ENCODE results near the gene IKZF1. TPM values are rescaled to one million over a fixed set of nuclear protein-coding genes. Genes with fewer than 3 reads are reported as not detected.

Gene IKZF1
- total RNA-seq, 1 donor from 2014 or later: 2.0 TPM

DNA sequence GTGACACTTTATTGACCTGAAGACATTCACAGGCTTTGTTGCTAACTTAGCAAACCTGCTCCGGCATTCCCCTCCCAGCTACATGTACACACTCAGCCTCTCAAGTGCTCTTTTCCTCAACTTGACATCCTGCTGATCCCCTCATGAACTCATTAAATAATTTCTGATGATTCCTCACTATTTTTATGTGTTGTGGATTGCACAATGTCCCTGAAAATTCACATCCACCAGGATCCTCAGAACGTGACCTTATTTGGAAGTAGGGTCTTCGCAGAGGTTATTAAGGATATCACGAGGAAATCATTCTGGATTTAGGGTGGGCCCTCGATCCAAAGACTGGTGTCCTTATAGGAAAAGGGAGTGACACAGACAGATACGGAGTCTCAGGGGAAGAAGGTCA, 118.3 kb downstream of the IKZF1 start:
- TF ChIP-seq, protein P1, sequence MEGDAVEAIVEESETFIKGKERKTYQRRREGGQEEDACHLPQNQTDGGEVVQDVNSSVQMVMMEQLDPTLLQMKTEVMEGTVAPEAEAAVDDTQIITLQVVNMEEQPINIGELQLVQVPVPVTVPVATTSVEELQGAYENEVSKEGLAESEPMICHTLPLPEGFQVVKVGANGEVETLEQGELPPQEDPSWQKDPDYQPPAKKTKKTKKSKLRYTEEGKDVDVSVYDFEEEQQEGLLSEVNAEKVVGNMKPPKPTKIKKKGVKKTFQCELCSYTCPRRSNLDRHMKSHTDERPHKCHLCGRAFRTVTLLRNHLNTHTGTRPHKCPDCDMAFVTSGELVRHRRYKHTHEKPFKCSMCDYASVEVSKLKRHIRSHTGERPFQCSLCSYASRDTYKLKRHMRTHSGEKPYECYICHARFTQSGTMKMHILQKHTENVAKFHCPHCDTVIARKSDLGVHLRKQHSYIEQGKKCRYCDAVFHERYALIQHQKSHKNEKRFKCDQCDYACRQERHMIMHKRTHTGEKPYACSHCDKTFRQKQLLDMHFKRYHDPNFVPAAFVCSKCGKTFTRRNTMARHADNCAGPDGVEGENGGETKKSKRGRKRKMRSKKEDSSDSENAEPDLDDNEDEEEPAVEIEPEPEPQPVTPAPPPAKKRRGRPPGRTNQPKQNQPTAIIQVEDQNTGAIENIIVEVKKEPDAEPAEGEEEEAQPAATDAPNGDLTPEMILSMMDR (conservative IDR thresholded peaks at IDR 0.05): no peak
- H3K27ac Mint-ChIP-seq: no peak overlapping the region
- DNase-seq (ENCODE audit: extremely low spot score, unreplicated experiment): no peak
- no peaks in the 10 kb centered on the region for H3K27me3 Mint-ChIP-seq
- no peaks in the 10 kb centered on the region for H3K9me3 Mint-ChIP-seq
- no peak overlapping the region for H3K4me3 Mint-ChIP-seq
- no peaks in the 10 kb centered on the region for H3K4me1 Mint-ChIP-seq (ENCODE audit: unreplicated experiment)
- no peaks in the 10 kb centered on the region for H3K36me3 Mint-ChIP-seq

DNA sequence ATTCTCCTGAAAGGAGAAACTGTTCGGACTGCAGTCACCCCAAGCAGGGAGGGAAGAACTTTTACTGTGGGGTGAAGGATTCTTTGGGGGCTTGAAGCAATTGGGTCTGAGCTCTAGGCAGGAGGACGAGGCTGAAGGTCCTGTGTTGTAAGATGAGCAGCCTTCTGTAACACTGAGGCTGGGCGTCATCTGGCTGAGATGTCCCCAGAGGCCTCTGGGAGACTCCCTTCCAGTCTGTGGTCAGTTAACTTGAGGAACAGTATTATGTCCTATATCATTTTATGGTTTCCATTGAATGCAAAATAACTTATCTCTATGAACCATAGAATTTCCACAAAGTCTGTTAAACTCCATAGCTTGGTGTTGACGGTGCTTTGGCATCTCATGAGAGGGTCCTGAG, 119.3 kb downstream of the IKZF1 start:
- no peak for DNase-seq (ENCODE audit: extremely low spot score, unreplicated experiment)
- TF ChIP-seq, protein P1 (conservative IDR thresholded peaks at IDR 0.05): no peak
- no peaks in the 10 kb centered on the region for H3K9me3 Mint-ChIP-seq
- H3K27ac Mint-ChIP-seq: no peak overlapping the region
- H3K27me3 Mint-ChIP-seq: no peaks in the 10 kb centered on the region
- H3K4me3 Mint-ChIP-seq: no peak overlapping the region
- no peaks in the 10 kb centered on the region for H3K36me3 Mint-ChIP-seq
- no peaks in the 10 kb centered on the region for H3K4me1 Mint-ChIP-seq (ENCODE audit: unreplicated experiment)

DNA sequence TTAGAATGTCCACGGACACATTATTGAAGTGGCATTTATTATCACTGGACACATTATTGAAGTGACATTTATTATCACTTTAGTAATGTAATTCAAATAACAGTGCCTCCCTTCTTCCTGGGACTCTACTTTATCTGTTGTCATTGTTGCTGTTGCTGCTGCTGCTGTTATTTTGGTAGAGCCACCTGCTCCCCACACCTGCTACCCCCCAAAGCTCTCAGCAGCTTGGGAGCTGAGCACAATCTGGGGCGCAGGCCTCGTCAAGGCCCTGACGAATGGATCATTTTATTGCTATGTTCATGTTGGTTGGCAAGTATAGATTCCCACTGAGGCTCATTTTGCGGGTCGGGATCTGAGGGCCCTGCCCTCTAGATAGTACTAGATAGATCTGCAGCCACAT, 120.8 kb downstream of the IKZF1 start:
- Mint-ChIP-seq H3K27ac (no peak overlapping the region), H3K9me3 (no peaks in the 10 kb centered on the region)

DNA sequence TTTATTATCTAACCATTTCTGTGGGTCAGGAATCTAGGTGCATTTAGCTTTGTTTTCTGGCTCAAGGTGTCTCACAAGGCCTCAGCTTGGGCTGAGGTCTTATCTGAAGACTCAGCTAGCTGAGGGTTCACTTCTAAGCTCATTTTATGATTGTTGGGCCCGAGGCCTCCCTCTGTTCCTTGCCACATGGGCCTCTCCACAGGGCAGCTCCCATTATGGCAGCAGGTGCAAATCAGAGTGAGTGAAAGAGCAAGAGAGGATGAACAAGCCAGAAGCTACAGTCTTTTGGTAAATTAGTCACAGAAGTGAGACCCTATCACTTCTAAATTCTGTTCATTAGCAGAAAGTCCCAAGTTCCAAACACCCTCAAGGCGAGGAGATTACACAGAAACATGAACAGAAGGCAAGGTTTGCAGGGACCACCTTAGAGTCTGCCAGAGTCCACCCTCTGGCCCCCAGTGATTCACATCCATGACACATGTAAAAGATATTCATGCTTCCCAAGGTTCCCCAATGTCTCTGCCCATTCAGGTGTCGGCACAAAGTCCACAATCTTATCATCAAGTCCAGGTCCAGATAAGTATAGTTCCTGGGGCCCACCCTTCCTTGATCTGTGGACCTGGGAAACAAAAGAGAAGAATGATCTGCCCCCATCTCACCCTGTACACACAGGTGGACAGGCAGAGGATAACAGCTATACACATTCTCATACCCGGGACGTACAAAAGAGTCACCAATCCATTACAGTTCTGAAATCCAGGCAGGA, 121.9 kb downstream of the IKZF1 start:
- H3K4me3 Mint-ChIP-seq: no peak overlapping the region
- no peak overlapping the region for H3K27ac Mint-ChIP-seq
- no peaks in the 10 kb centered on the region for H3K36me3 Mint-ChIP-seq
- DNase-seq (ENCODE audit: extremely low spot score, unreplicated experiment): no peak
- no peaks in the 10 kb centered on the region for H3K4me1 Mint-ChIP-seq (ENCODE audit: unreplicated experiment)
- no peaks in the 10 kb centered on the region for H3K27me3 Mint-ChIP-seq
- H3K9me3 Mint-ChIP-seq: no peaks in the 10 kb centered on the region
- TF ChIP-seq, protein P1 (conservative IDR thresholded peaks at IDR 0.05): no peak

More for the DNA sequence above, 120.8 kb downstream of the IKZF1 start:
- DNase-seq (ENCODE audit: extremely low spot score, unreplicated experiment): no peak
- TF ChIP-seq, protein P1 (conservative IDR thresholded peaks at IDR 0.05): no peak
- Mint-ChIP-seq H3K27me3 (no peaks in the 10 kb centered on the region), H3K4me1 (ENCODE audit: unreplicated experiment) (no peaks in the 10 kb centered on the region), H3K4me3 (no peak overlapping the region), H3K36me3 (no peaks in the 10 kb centered on the region)

DNA sequence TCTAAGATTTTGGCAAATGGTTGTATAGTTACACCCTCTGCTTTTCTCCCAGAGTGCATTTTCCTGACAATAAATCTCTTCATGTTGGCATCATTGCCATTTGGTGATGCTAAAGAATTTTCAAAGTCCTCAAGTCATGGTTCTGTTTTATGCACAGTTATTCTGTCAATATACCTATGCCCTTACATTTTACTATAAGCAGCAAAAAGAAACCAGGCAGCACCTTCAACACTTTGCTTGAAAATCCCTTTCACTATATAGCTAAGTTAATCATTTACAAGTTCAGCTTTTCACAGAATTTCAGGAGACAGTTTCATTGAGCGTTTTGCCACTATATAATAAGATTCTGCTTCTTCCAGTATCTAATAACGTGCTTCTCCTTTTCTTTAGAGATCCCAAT, 123.0 kb downstream of the IKZF1 start:
- Mint-ChIP-seq H3K4me3 (no peak overlapping the region), H3K4me1 (ENCODE audit: unreplicated experiment) (no peaks in the 10 kb centered on the region), H3K9me3 (no peaks in the 10 kb centered on the region), H3K36me3 (no peaks in the 10 kb centered on the region), H3K27ac (no peak overlapping the region), H3K27me3 (no peaks in the 10 kb centered on the region)
- no peak for DNase-seq (ENCODE audit: extremely low spot score, unreplicated experiment)
- TF ChIP-seq, protein P1 (conservative IDR thresholded peaks at IDR 0.05): no peak

Measured in type B pancreatic cell (in vitro differentiated cells).